Measurements from ENCODE around the gene ANGPTL7.

The ANGPTL7 gene

DNA sequence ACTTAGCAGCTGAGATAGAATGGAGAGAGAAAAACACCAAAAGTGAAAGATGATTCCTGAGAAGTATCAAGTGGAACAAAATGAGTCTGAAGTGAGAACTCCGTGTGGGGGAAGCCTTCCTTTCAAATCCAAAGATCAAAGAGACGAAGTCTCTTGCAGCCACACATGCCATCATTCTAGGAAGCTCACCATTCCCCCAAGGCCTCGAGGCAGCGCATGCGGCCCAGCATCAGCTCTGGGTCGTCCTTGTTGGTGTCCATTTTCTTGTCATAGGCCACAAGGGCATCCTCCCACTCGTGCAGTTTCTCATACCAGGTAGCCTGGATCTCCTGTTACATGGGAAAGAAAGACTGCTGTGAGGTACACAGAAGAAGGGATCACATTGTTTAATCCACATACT lies 32.2 kb upstream of the ANGPTL7 start:
- Histone ChIP-seq H3K27ac (ENCODE audit: extremely low read depth, low read depth, low read length) (no peak overlapping the region), H3K36me3 (ENCODE audit: control insufficient read depth in 2 of 2, insufficient read depth in 1 of 2, low read length in 2 of 2) (peaks cover 18 to 79% of the 10 kb centered on the region in 2 experiments), H3K9me3 (ENCODE audit: control insufficient read depth, insufficient read depth, low read depth, low read length) (no peaks in the 10 kb centered on the region), H3K4me3 (ENCODE audit: low read depth, low read length) (no peak overlapping the region), H3K4me1 (ENCODE audit: control insufficient read depth, insufficient read depth, low read length) (no peaks in the 10 kb centered on the region)
- CTCF ChIA-PET, result interaction anchor here (1.0 kb wide), 1 partner anchor 12 kb away, joined by 4 read pairs; no protein-coding TSS in a partner anchor
- POLR2A ChIA-PET, result no interaction called here
- TF ChIP-seq ZFP3 (tag by site-specific recombination; IDR thresholded peaks at IDR 0.05; ENCODE audit: low read depth) (no peak), ZNF239 (tag by site-specific recombination; IDR thresholded peaks at IDR 0.05) (no peak), ZNF629 (tag by site-specific recombination; IDR thresholded peaks at IDR 0.05) (no peak), ZNF138 (tag by site-specific recombination; IDR thresholded peaks at IDR 0.05; ENCODE audit: borderline replicate concordance) (no peak), ZNF623 (tag by site-specific recombination; IDR thresholded peaks at IDR 0.05) (no peak), ZNF19 (tag by site-specific recombination; IDR thresholded peaks at IDR 0.05; ENCODE audit: low read depth) (no peak), ZBTB7A (tag by site-specific recombination; IDR thresholded peaks at IDR 0.05; ENCODE audit: low read depth) (no peak), ZNF596 (tag by site-specific recombination; IDR thresholded peaks at IDR 0.05) (no peak), ZNF354C (tag by site-specific recombination; IDR thresholded peaks at IDR 0.05; ENCODE audit: borderline replicate concordance, low read depth) (no peak), ZNF292 (tag by site-specific recombination; IDR thresholded peaks at IDR 0.05; ENCODE audit: borderline replicate concordance, low read depth) (no peak), TCF7L2 (IDR thresholded peaks at IDR 0.05; ENCODE audit: borderline replicate concordance, low read depth, low read length) (no peak)
- TF ChIP-seq, protein P1, sequence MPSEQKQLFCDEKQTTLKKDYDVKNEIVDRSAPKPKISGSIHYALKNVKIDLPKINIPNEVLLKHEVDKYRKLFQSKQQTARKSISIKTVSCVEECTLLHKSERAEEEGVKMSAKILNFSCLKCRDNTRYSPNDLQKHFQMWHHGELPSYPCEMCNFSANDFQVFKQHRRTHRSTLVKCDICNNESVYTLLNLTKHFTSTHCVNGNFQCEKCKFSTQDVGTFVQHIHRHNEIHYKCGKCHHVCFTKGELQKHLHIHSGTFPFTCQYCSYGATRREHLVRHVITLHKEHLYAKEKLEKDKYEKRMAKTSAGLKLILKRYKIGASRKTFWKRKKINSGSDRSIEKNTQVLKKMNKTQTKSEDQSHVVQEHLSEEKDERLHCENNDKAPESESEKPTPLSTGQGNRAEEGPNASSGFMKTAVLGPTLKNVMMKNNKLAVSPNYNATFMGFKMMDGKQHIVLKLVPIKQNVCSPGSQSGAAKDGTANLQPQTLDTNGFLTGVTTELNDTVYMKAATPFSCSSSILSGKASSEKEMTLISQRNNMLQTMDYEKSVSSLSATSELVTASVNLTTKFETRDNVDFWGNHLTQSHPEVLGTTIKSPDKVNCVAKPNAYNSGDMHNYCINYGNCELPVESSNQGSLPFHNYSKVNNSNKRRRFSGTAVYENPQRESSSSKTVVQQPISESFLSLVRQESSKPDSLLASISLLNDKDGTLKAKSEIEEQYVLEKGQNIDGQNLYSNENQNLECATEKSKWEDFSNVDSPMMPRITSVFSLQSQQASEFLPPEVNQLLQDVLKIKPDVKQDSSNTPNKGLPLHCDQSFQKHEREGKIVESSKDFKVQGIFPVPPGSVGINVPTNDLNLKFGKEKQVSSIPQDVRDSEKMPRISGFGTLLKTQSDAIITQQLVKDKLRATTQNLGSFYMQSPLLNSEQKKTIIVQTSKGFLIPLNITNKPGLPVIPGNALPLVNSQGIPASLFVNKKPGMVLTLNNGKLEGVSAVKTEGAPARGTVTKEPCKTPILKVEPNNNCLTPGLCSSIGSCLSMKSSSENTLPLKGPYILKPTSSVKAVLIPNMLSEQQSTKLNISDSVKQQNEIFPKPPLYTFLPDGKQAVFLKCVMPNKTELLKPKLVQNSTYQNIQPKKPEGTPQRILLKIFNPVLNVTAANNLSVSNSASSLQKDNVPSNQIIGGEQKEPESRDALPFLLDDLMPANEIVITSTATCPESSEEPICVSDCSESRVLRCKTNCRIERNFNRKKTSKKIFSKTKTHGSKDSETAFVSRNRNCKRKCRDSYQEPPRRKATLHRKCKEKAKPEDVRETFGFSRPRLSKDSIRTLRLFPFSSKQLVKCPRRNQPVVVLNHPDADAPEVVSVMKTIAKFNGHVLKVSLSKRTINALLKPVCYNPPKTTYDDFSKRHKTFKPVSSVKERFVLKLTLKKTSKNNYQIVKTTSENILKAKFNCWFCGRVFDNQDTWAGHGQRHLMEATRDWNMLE (tag by site-specific recombination; conservative IDR thresholded peaks at IDR 0.05; ENCODE audit: low read depth), result no peak
- TF ChIP-seq, protein P2, sequence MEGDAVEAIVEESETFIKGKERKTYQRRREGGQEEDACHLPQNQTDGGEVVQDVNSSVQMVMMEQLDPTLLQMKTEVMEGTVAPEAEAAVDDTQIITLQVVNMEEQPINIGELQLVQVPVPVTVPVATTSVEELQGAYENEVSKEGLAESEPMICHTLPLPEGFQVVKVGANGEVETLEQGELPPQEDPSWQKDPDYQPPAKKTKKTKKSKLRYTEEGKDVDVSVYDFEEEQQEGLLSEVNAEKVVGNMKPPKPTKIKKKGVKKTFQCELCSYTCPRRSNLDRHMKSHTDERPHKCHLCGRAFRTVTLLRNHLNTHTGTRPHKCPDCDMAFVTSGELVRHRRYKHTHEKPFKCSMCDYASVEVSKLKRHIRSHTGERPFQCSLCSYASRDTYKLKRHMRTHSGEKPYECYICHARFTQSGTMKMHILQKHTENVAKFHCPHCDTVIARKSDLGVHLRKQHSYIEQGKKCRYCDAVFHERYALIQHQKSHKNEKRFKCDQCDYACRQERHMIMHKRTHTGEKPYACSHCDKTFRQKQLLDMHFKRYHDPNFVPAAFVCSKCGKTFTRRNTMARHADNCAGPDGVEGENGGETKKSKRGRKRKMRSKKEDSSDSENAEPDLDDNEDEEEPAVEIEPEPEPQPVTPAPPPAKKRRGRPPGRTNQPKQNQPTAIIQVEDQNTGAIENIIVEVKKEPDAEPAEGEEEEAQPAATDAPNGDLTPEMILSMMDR (tag by site-specific recombination; IDR thresholded peaks at IDR 0.05), result no peak
- TF ChIP-seq, protein P3, sequence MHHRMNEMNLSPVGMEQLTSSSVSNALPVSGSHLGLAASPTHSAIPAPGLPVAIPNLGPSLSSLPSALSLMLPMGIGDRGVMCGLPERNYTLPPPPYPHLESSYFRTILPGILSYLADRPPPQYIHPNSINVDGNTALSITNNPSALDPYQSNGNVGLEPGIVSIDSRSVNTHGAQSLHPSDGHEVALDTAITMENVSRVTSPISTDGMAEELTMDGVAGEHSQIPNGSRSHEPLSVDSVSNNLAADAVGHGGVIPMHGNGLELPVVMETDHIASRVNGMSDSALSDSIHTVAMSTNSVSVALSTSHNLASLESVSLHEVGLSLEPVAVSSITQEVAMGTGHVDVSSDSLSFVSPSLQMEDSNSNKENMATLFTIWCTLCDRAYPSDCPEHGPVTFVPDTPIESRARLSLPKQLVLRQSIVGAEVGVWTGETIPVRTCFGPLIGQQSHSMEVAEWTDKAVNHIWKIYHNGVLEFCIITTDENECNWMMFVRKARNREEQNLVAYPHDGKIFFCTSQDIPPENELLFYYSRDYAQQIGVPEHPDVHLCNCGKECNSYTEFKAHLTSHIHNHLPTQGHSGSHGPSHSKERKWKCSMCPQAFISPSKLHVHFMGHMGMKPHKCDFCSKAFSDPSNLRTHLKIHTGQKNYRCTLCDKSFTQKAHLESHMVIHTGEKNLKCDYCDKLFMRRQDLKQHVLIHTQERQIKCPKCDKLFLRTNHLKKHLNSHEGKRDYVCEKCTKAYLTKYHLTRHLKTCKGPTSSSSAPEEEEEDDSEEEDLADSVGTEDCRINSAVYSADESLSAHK (tag by site-specific recombination; IDR thresholded peaks at IDR 0.05), result no peak
- TF ChIP-seq, protein P4, sequence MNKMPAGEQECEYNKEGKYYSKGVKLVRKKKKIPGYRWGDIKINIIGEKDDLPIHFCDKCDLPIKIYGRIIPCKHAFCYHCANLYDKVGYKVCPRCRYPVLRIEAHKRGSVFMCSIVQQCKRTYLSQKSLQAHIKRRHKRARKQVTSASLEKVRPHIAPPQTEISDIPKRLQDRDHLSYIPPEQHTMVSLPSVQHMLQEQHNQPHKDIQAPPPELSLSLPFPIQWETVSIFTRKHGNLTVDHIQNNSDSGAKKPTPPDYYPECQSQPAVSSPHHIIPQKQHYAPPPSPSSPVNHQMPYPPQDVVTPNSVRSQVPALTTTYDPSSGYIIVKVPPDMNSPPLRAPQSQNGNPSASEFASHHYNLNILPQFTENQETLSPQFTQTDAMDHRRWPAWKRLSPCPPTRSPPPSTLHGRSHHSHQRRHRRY (tag by site-specific recombination; IDR thresholded peaks at IDR 0.05), result no peak
- TF ChIP-seq, protein P5, sequence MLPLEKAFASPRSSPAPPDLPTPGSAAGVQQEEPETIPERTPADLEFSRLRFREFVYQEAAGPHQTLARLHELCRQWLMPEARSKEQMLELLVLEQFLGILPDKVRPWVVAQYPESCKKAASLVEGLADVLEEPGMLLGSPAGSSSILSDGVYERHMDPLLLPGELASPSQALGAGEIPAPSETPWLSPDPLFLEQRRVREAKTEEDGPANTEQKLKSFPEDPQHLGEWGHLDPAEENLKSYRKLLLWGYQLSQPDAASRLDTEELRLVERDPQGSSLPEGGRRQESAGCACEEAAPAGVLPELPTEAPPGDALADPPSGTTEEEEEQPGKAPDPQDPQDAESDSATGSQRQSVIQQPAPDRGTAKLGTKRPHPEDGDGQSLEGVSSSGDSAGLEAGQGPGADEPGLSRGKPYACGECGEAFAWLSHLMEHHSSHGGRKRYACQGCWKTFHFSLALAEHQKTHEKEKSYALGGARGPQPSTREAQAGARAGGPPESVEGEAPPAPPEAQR (tag by site-specific recombination; IDR thresholded peaks at IDR 0.05), result no peak

All from HEK293 (cell line).